ENCODE data around the gene ABL2. TPM values are rescaled to one million over a fixed set of nuclear protein-coding genes. Genes with fewer than 3 reads are reported as not detected.

ABL2 gene
- total RNA-seq, 1 donor from 2014 or later, result 22.9 TPM

DNA sequence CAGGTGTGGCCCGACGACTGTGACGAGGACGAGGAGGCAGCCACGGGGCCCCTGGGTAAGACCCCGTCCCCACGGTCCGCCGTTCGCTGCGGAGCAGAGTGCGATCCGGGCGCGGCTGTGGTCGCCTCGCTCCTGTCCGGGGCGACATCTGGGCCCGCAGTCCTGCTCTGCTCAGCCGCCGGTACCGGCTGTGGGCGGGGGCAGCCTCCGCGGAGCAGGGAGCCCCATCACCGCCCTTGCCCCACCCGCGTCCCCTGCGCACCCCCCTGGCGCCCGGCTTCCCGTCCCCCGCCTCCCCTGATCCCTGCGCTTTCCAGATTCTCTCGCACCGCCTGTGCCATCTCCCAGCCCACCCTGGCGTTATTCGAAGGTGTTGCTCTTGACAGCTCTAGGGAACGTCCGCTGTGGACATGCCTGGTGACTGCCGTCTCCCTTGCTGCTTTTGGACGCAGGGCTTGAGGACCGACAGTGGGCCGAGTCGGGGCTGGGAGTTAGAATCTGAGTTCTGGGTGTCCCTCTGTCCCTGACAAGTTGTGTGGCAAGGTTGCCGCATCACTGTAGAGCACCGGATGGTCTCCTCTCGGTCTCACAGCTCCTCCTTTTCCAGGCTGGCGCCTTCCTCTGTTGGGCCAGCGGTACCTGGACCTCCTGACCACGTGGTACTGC, 147.0 kb downstream of the ABL2 start:
- TF ChIP-seq, protein P1, sequence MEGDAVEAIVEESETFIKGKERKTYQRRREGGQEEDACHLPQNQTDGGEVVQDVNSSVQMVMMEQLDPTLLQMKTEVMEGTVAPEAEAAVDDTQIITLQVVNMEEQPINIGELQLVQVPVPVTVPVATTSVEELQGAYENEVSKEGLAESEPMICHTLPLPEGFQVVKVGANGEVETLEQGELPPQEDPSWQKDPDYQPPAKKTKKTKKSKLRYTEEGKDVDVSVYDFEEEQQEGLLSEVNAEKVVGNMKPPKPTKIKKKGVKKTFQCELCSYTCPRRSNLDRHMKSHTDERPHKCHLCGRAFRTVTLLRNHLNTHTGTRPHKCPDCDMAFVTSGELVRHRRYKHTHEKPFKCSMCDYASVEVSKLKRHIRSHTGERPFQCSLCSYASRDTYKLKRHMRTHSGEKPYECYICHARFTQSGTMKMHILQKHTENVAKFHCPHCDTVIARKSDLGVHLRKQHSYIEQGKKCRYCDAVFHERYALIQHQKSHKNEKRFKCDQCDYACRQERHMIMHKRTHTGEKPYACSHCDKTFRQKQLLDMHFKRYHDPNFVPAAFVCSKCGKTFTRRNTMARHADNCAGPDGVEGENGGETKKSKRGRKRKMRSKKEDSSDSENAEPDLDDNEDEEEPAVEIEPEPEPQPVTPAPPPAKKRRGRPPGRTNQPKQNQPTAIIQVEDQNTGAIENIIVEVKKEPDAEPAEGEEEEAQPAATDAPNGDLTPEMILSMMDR (conservative IDR thresholded peaks at IDR 0.05), result no peak
- peak; percentile 32 for DNase-seq (ENCODE audit: low read depth, low spot score)
- no peaks in the 10 kb centered on the region for H3K36me3 Mint-ChIP-seq (ENCODE audit: low read depth)
- peaks cover 2% of the 10 kb centered on the region for H3K27me3 Mint-ChIP-seq (ENCODE audit: low read depth)
- H3K27ac Mint-ChIP-seq (ENCODE audit: unreplicated experiment), result peak overlapping the region; percentile 96
- no peaks in the 10 kb centered on the region for H3K9me3 Mint-ChIP-seq
- H3K4me3 Mint-ChIP-seq, result peak overlapping the region; percentile 96
- peaks cover 27% of the 10 kb centered on the region for H3K4me1 Mint-ChIP-seq

DNA sequence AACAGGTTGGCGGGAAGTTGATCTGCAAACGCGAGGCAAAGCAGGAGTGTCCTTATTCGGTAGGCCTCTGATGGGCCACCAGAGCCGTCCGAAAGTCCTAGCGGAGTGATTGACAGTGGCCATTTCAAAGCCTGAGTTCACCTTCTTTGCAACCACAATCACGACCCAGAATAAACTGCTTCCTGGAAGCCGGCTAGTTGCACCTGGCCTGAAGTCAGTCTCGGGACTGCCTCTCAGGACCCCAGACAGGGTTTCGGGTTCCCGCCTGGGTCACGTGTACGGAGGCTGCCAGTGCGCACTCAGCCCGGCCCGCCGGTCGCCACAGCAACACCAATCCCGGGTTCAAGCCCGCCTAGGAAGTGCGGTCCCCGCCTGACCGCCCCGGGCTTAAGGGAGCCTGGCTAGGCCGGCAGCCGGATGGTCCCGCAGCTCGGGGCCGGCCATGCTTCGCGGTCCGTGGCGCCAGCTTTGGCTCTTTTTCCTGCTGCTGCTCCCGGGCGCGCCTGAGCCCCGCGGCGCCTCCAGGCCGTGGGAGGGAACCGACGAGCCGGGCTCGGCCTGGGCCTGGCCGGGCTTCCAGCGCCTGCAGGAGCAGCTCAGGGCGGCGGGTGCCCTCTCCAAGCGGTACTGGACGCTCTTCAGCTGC, 147.7 kb downstream of the ABL2 start, which contains the start of gene TOR3A:
TSS of gene TOR3A (plus strand) at position 384 of the 646 bp plus-strand sequence. CDS start at position 443, 59 bp downstream.
- Mint-ChIP-seq H3K4me3 (peak within 1 kb of the TSS; percentile 96), H3K9me3 (no peaks in the 10 kb centered on the region), H3K27ac (ENCODE audit: unreplicated experiment) (peak within 1 kb of the TSS; percentile 96), H3K36me3 (ENCODE audit: low read depth) (no peaks in the 10 kb centered on the region), H3K27me3 (ENCODE audit: low read depth) (peaks cover 2% of the 10 kb centered on the region), H3K4me1 (peaks cover 27% of the 10 kb centered on the region)
- peak; percentile 71 for DNase-seq (ENCODE audit: low read depth, low spot score)
- TF ChIP-seq, protein P1 (conservative IDR thresholded peaks at IDR 0.05), result no peak

DNA sequence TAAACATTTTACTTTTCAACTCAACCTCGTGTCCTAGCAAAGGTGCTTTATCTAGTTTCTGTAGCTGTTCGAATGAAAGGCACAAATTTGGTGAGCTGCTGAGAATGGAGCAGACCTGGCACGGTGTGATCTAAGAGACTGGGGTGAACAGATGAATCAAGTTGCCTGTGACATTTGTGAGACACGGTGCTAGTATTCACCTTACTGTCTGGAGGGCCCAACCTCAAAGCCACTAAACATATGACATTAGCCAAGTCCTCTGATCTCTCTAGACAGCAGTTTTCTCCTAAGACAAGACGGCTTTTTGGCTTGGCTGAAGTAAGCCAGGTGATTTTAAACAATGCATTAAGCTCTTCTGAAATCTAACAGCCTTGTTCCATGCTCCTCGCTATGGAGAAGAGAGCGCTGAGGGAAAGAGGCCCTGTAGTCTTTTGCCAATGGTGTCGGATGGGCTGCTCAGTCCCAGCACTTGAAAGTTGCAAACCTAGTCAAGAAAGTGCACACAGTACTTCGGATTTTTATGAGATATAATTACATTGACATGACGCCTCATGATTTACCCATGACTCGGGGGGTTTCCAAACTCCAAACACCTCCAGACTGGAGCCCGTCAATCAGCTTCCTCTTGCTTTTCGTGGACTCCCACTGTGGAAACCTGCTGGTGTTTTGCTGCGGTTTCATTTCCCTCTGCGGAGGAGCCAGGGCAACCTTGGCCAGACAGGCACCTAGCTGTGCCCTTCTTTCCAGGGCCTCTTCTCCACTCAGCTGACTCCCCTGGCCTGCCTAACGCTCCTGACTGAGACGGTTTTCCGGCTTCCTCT, 148.4 kb downstream of the ABL2 start:
- H3K4me3 Mint-ChIP-seq, result peak overlapping the region; percentile 91
- DNase-seq (ENCODE audit: low read depth, low spot score), result no peak
- TF ChIP-seq, protein P1 (conservative IDR thresholded peaks at IDR 0.05), result no peak

DNA sequence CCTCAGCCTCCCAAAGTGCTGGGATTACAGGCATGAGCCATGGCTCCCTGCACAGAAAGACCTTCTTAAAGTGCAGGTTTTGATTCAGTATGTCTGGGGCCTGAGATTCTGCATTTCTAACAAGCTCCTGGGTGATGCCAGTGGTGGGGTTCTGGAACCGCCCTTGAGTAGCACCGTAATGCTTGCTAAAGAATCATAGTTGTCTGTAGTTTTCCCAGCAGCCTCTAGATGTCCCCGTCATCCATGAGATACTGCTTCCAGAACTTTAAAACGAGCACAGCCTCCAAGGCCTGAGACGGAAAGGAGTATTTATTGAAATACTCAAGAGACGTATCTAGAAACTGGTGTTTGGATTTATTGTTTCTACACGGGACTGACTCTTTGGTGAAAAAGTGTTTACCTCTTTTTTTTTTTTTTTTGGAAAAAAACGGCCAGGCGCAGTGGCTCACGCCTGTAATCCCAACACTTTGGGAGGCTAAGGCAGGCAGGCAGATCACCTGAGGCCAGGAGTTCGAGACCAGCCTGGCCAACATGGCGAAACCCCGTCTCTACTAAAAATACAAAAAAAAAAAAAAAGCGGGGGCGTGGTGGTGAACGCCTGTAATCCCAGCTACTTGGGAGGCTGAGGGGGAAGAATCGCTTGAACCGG, 150.2 kb downstream of the ABL2 start:
- Mint-ChIP-seq H3K27me3 (ENCODE audit: low read depth) (peaks cover 2% of the 10 kb centered on the region), H3K27ac (ENCODE audit: unreplicated experiment) (no peak overlapping the region), H3K36me3 (ENCODE audit: low read depth) (no peaks in the 10 kb centered on the region), H3K4me1 (peaks cover 27% of the 10 kb centered on the region), H3K4me3 (peak overlapping the region; percentile 78), H3K9me3 (no peaks in the 10 kb centered on the region)
- TF ChIP-seq, protein P1 (conservative IDR thresholded peaks at IDR 0.05), result peak; percentile 76
- peak; percentile 45 for DNase-seq (ENCODE audit: low read depth, low spot score)

More for the DNA sequence above, 148.4 kb downstream of the ABL2 start:
- no peak overlapping the region for H3K27ac Mint-ChIP-seq (ENCODE audit: unreplicated experiment)
- peaks cover 2% of the 10 kb centered on the region for H3K27me3 Mint-ChIP-seq (ENCODE audit: low read depth)
- H3K36me3 Mint-ChIP-seq (ENCODE audit: low read depth), result no peaks in the 10 kb centered on the region
- H3K9me3 Mint-ChIP-seq, result no peaks in the 10 kb centered on the region
- H3K4me1 Mint-ChIP-seq, result peaks cover 27% of the 10 kb centered on the region

DNA sequence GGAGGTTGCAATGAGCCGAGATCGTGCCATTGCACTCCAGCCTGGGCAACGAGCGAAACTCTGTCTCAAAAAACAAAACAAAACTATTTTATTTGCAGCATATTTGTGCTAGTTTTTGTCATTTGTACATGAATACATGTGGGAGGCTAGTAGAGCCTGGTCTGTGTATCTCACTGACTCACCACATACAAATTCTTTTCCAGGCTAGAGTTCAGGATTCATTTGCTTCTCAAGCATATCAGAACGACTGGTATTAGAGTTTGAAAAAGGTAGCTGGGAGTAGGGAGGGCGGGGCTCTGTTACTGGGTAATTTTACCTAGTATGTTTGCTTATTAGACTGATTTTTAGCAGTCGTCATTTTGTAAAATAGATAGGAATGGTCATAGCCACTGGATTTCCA, 152.1 kb downstream of the ABL2 start:
- H3K36me3 Mint-ChIP-seq (ENCODE audit: low read depth), result no peaks in the 10 kb centered on the region
- H3K4me3 Mint-ChIP-seq, result no peak overlapping the region
- TF ChIP-seq, protein P1 (conservative IDR thresholded peaks at IDR 0.05), result no peak
- peaks cover 16% of the 10 kb centered on the region for H3K4me1 Mint-ChIP-seq
- DNase-seq (ENCODE audit: low read depth, low spot score), result no peak
- no peaks in the 10 kb centered on the region for H3K27me3 Mint-ChIP-seq (ENCODE audit: low read depth)
- no peak overlapping the region for H3K27ac Mint-ChIP-seq (ENCODE audit: unreplicated experiment)
- H3K9me3 Mint-ChIP-seq, result no peaks in the 10 kb centered on the region
